Activated CD4-positive, alpha-beta T cell treated with anti-CD3 and anti-CD28 coated beads for 24 hours (primary cell): ENCODE results near the gene RASGRP4.
"Not testable (repeated sequence)": the region's sequence is repeated elsewhere in the genome, so short reads cannot be mapped to it uniquely, and the experiment has no call there.

Experiments used
- DNase-seq, 2 donors: peaks; one replicate each; pipeline ENCODE4 v3.0.0-alpha.2; 2020; ENCODE audit warnings: low read depth in 2 of 2

Gene RASGRP4

GRCh38 chr19:38425810-38426466 lies at the start of gene RASGRP4:
Gene RASGRP4, minus strand, starts transcription at chr19:38426219. Its CDS starts 128 bp downstream, at chr19:38426091.
- peak; percentile 23 to 34 for DNase-seq

- DNase-seq, result no peak
Observed at GRCh38 chr19:38475176-38475575, 49.2 kb upstream of the RASGRP4 start.

GRCh38 chr19:38473201-38473600 lies 47.2 kb upstream of the RASGRP4 start:
- no peak for DNase-seq

GRCh38 chr19:38472725-38473124 lies 46.7 kb upstream of the RASGRP4 start:
- not testable (repeated sequence) for DNase-seq

- DNase-seq, result no peak
Observed at GRCh38 chr19:38470788-38471480, 44.9 kb upstream of the RASGRP4 start.

GRCh38 chr19:38469151-38469550 lies 43.1 kb upstream of the RASGRP4 start:
- DNase-seq, result no peak

GRCh38 chr19:38467541-38468525 lies 41.8 kb upstream of the RASGRP4 start:
- no peak for DNase-seq

- DNase-seq, result no peak
Observed at GRCh38 chr19:38466050-38466449, 40.0 kb upstream of the RASGRP4 start.

GRCh38 chr19:38464421-38465082 lies 38.5 kb upstream of the RASGRP4 start:
- no peak for DNase-seq

- no peak for DNase-seq
Observed at GRCh38 chr19:38463365-38463764, 37.3 kb upstream of the RASGRP4 start.

- no peak for DNase-seq
Observed at GRCh38 chr19:38458991-38459390, 33.0 kb upstream of the RASGRP4 start.

- DNase-seq, result no peak
Observed at GRCh38 chr19:38457690-38458405, 31.8 kb upstream of the RASGRP4 start.

GRCh38 chr19:38457202-38457601 lies 31.2 kb upstream of the RASGRP4 start:
- DNase-seq, result no peak

- DNase-seq, result no peak
Observed at GRCh38 chr19:38455031-38455430, 29.0 kb upstream of the RASGRP4 start.

GRCh38 chr19:38453596-38453995 lies 27.6 kb upstream of the RASGRP4 start:
- no peak for DNase-seq

GRCh38 chr19:38452430-38453366 lies 26.7 kb upstream of the RASGRP4 start:
- DNase-seq, result peak in 1 of 2 donors; percentile 6

- DNase-seq, result no peak
Observed at GRCh38 chr19:38451629-38452028, 25.6 kb upstream of the RASGRP4 start.

- no peak for DNase-seq
Observed at GRCh38 chr19:38451036-38451435, 25.0 kb upstream of the RASGRP4 start.

- DNase-seq, result no peak
Observed at GRCh38 chr19:38449518-38449917, 23.5 kb upstream of the RASGRP4 start.

GRCh38 chr19:38448225-38448624 lies 22.2 kb upstream of the RASGRP4 start:
- no peak for DNase-seq
